ENCODE results near the gene LSP1. TPM values are rescaled to one million over a fixed set of nuclear protein-coding genes. Genes with fewer than 3 reads are reported as not detected.

Gene LSP1
- total RNA-seq, 4 donors from 2014 or later, result 12.3 to 69.6 (median 23.2) TPM

- WGBS, 2 donors (ENCODE audit: low coverage in 1 of 2), result 77% methylated on average over 30 of the region's 33 CpGs; no CpG with 5 or more reads in 1 of the 2 donors
- Histone ChIP-seq H3K36me3 (no peaks in the 10 kb centered on the region), H3K4me3 (no peak overlapping the region), H3K4me1 (peaks cover 0 to 4% (median 0%) of the 10 kb centered on the region in 4 donors), H3K9me3 (no peaks in the 10 kb centered on the region), H3K27me3 (no peaks in the 10 kb centered on the region), H3K27ac (no peak overlapping the region)
- intact Hi-C loops (cut with DNase I; ENCODE audit: low total_unique reads) (no loop called here), in situ Hi-C loops (cut with MboI; ENCODE audit: low pct_ligation_motif_present in 1 of 4, low pct_unique_long_range_greater_than_20kb in 1 of 4, low sequenced_read_pairs in 3 of 4) (no loop called here)
- TF ChIP-seq POLR2AphosphoS5 (IDR thresholded peaks at IDR 0.05) (no peak), POLR2A (IDR thresholded peaks at IDR 0.05) (no peak), EP300 (IDR thresholded peaks at IDR 0.05; ENCODE audit: low read depth) (no peak), CTCF (IDR thresholded peaks at IDR 0.05) (no peak)
- DNase-seq, result no peak
These were observed 82.5 kb downstream of the LSP1 start for GRCh38 chr11:1935156-1936071.

GRCh38 chr11:1936072-1936780 lies 83.3 kb downstream of the LSP1 start:
- Histone ChIP-seq H3K4me3 (no peak overlapping the region), H3K27ac (no peak overlapping the region), H3K36me3 (no peaks in the 10 kb centered on the region), H3K9me3 (no peaks in the 10 kb centered on the region), H3K4me1 (peaks cover 0 to 4% (median 0%) of the 10 kb centered on the region in 4 donors), H3K27me3 (no peaks in the 10 kb centered on the region)
- TF ChIP-seq POLR2A (IDR thresholded peaks at IDR 0.05), result no peak
- no peak for TF ChIP-seq EP300 (IDR thresholded peaks at IDR 0.05; ENCODE audit: low read depth)
- TF ChIP-seq CTCF (IDR thresholded peaks at IDR 0.05), result no peak
- TF ChIP-seq POLR2AphosphoS5 (IDR thresholded peaks at IDR 0.05), result no peak
- no peak for DNase-seq
- in situ Hi-C loops (cut with MboI; ENCODE audit: low pct_ligation_motif_present in 1 of 4, low pct_unique_long_range_greater_than_20kb in 1 of 4, low sequenced_read_pairs in 3 of 4) (no loop called here), intact Hi-C loops (cut with DNase I; ENCODE audit: low total_unique reads) (no loop called here)
- WGBS, 2 donors (ENCODE audit: low coverage in 1 of 2), result 84% methylated on average over 33 of the region's 34 CpGs; no CpG with 5 or more reads in 1 of the 2 donors

GRCh38 chr11:1936781-1937615 lies 84.1 kb downstream of the LSP1 start:
- H3K4me1 ChIP-seq, result peaks cover 0 to 4% (median 0%) of the 10 kb centered on the region in 4 donors
- no peak for DNase-seq

More at GRCh38 chr11:1936781-1937615, 84.1 kb downstream of the LSP1 start:
- H3K27ac ChIP-seq, result no peak overlapping the region
- intact Hi-C loops (cut with DNase I; ENCODE audit: low total_unique reads) (no loop called here), in situ Hi-C loops (cut with MboI; ENCODE audit: low pct_ligation_motif_present in 1 of 4, low pct_unique_long_range_greater_than_20kb in 1 of 4, low sequenced_read_pairs in 3 of 4) (no loop called here)
- H3K4me3 ChIP-seq, result no peak overlapping the region
- no peak for TF ChIP-seq CTCF (IDR thresholded peaks at IDR 0.05)
- TF ChIP-seq POLR2A (IDR thresholded peaks at IDR 0.05), result no peak
- TF ChIP-seq EP300 (IDR thresholded peaks at IDR 0.05; ENCODE audit: low read depth), result no peak
- TF ChIP-seq POLR2AphosphoS5 (IDR thresholded peaks at IDR 0.05), result no peak
- H3K27me3 ChIP-seq, result no peaks in the 10 kb centered on the region
- H3K9me3 ChIP-seq, result no peaks in the 10 kb centered on the region
- WGBS, 2 donors (ENCODE audit: low coverage in 1 of 2), result 77% methylated on average over 30 of the region's 34 CpGs; no CpG with 5 or more reads in 1 of the 2 donors
- no peaks in the 10 kb centered on the region for H3K36me3 ChIP-seq

All from transverse colon (tissue), 4 donors.